Mesendoderm (in vitro differentiated cells): ENCODE measurements around the gene CHST8.

ENCODE experiments used
- DNase-seq: peaks from one replicate; pipeline ENCODE4 v3.0.0; 2013
- H2AK5ac ChIP-seq: 2 replicates; pipeline ENCODE4 v1.6.1; 2013; ENCODE audit warnings: low read length, inconsistent platforms
- H2BK120ac ChIP-seq: 2 replicates; pipeline ENCODE4 v1.6.1; 2013; ENCODE audit warnings: low read depth, mild to moderate bottlenecking, low read length, moderate library complexity, mixed read lengths
- H2BK15ac ChIP-seq: replicated peaks from 2 replicates; pipeline ENCODE4 v1.6.1; 2013; ENCODE audit warnings: low read depth, mild to moderate bottlenecking, moderate library complexity
- H2BK5ac ChIP-seq: 2 replicates; pipeline ENCODE4 v1.6.1; 2013; ENCODE audit warnings: low read length, inconsistent platforms
- H3K18ac ChIP-seq: 2 replicates; pipeline ENCODE4 v1.6.1; 2013; ENCODE audit warnings: mild to moderate bottlenecking, low read length, mixed read lengths
- H3K23ac ChIP-seq: one replicate; pipeline ENCODE4 v1.6.1; 2013; ENCODE audit warnings: low read length
- H3K27ac ChIP-seq: 2 replicates; pipeline ENCODE4 v1.5.1; 2013; ENCODE audit warnings: low read depth, mild to moderate bottlenecking, inconsistent platforms, low read length, moderate library complexity
- H3K27me3 ChIP-seq: 2 replicates; pipeline ENCODE4 v1.6.1; 2013; ENCODE audit warnings: low read length, control low read depth, mild to moderate bottlenecking, inconsistent platforms; ENCODE audit not compliant: insufficient read depth, poor library complexity
- H3K36me3 ChIP-seq: 2 replicates; pipeline ENCODE4 v1.6.1; 2013; ENCODE audit warnings: low read length, inconsistent platforms; ENCODE audit not compliant: control insufficient read depth, insufficient read depth
- H3K4ac ChIP-seq: one replicate; pipeline ENCODE4 v1.6.1; 2013; ENCODE audit warnings: low read depth, mild to moderate bottlenecking, low read length, moderate library complexity
- H3K4me1 ChIP-seq: 2 replicates; pipeline ENCODE4 v1.6.1; 2013; ENCODE audit warnings: low read depth, low read length, inconsistent platforms; ENCODE audit not compliant: control insufficient read depth
- H3K4me2 ChIP-seq: 2 replicates; pipeline ENCODE4 v1.6.1; 2013; ENCODE audit warnings: low read length
- H3K4me3 ChIP-seq: 2 replicates; pipeline ENCODE4 v1.5.1; 2013; ENCODE audit warnings: mild to moderate bottlenecking, low read length
- H3K56ac ChIP-seq: one replicate; pipeline ENCODE4 v1.6.1; 2013; ENCODE audit warnings: low read length
- H3K79me1 ChIP-seq: 2 replicates; pipeline ENCODE4 v1.6.1; 2013; ENCODE audit warnings: low read length, inconsistent platforms
- H3K79me2 ChIP-seq: 2 replicates; pipeline ENCODE4 v1.6.1; 2013; ENCODE audit warnings: mild to moderate bottlenecking, low read length; ENCODE audit not compliant: control insufficient read depth, insufficient read depth
- H3K9ac ChIP-seq: 2 replicates; pipeline ENCODE4 v1.6.1; 2013; ENCODE audit warnings: low read length, inconsistent platforms
- H4K5ac ChIP-seq: one replicate; pipeline ENCODE4 v1.6.1; 2013; ENCODE audit warnings: low read length
- H4K8ac ChIP-seq: one replicate; pipeline ENCODE4 v1.6.1; 2013; ENCODE audit warnings: low read depth, mild to moderate bottlenecking, control low read depth, low read length, moderate library complexity
- WGBS: extraction: QIAGEN DNeasy Blood & Tissue Kit; methylation state at CpG from one replicate; pipeline ENCODE4 v1.1.7; 2013; ENCODE audit warnings: low lambda C conversion rate, missing lambda C conversion rate; ENCODE audit not compliant: insufficient coverage; ENCODE audit errors: extremely low coverage; 5-methylcytosine and 5-hydroxymethylcytosine counted together

CHST8 gene

GRCh38 chr19:33688171-33688992 is 66.6 kb downstream of the CHST8 start:
- no CpG with 5 or more reads among the region's 12 CpGs for WGBS
- no peak overlapping the region for H2AK5ac ChIP-seq
- no peak overlapping the region for H3K4ac ChIP-seq
- H2BK5ac ChIP-seq = no peak overlapping the region
- H3K23ac ChIP-seq = no peak overlapping the region
- H2BK120ac ChIP-seq = no peak overlapping the region
- no peaks in the 10 kb centered on the region for H3K27me3 ChIP-seq
- H3K27ac ChIP-seq = no peak overlapping the region
- no peak overlapping the region for H2BK15ac ChIP-seq
- H3K79me2 ChIP-seq = no peaks in the 10 kb centered on the region
- H3K4me2 ChIP-seq = no peak overlapping the region
- H3K4me3 ChIP-seq = no peak overlapping the region
- H3K9ac ChIP-seq = no peak overlapping the region
- no peak overlapping the region for H3K18ac ChIP-seq
- DNase-seq = no peak
- no peak overlapping the region for H3K56ac ChIP-seq
- H4K5ac ChIP-seq = no peak overlapping the region
- H3K4me1 ChIP-seq = no peaks in the 10 kb centered on the region
- H3K79me1 ChIP-seq = no peaks in the 10 kb centered on the region
- H4K8ac ChIP-seq = no peak overlapping the region
- no peaks in the 10 kb centered on the region for H3K36me3 ChIP-seq

GRCh38 chr19:33689138-33689746 is 67.5 kb downstream of the CHST8 start:
- Histone ChIP-seq H3K27me3 (no peaks in the 10 kb centered on the region), H4K5ac (no peak overlapping the region), H3K79me2 (no peaks in the 10 kb centered on the region), H2AK5ac (no peak overlapping the region), H4K8ac (no peak overlapping the region), H3K27ac (no peak overlapping the region), H3K36me3 (no peaks in the 10 kb centered on the region), H3K79me1 (no peaks in the 10 kb centered on the region), H3K9ac (no peak overlapping the region), H2BK120ac (no peak overlapping the region), H3K4ac (no peak overlapping the region), H3K4me3 (no peak overlapping the region), H3K4me1 (no peaks in the 10 kb centered on the region), H3K4me2 (no peak overlapping the region), H2BK15ac (no peak overlapping the region), H3K56ac (no peak overlapping the region), H3K23ac (no peak overlapping the region), H2BK5ac (no peak overlapping the region), H3K18ac (no peak overlapping the region)
- no peak for DNase-seq
- no CpG with 5 or more reads among the region's 18 CpGs for WGBS

GRCh38 chr19:33689868-33690267 is 68.1 kb downstream of the CHST8 start:
- no peak for DNase-seq
- Histone ChIP-seq H2AK5ac (no peak overlapping the region), H2BK15ac (no peak overlapping the region), H3K36me3 (no peaks in the 10 kb centered on the region), H3K27ac (no peak overlapping the region), H3K56ac (no peak overlapping the region), H3K79me1 (no peaks in the 10 kb centered on the region), H3K23ac (no peak overlapping the region), H4K5ac (no peak overlapping the region), H3K79me2 (no peaks in the 10 kb centered on the region), H2BK120ac (no peak overlapping the region), H3K4me1 (no peaks in the 10 kb centered on the region), H2BK5ac (no peak overlapping the region), H3K4me3 (no peak overlapping the region), H3K4ac (no peak overlapping the region), H3K27me3 (no peaks in the 10 kb centered on the region), H3K18ac (no peak overlapping the region), H3K9ac (no peak overlapping the region), H3K4me2 (no peak overlapping the region), H4K8ac (no peak overlapping the region)
- no CpG with 5 or more reads among the region's 5 CpGs for WGBS

- Histone ChIP-seq H3K27ac (no peak overlapping the region), H3K79me2 (no peaks in the 10 kb centered on the region), H2BK5ac (no peak overlapping the region), H3K4me1 (no peaks in the 10 kb centered on the region), H2AK5ac (no peak overlapping the region), H3K4ac (no peak overlapping the region), H3K4me3 (no peak overlapping the region), H2BK15ac (no peak overlapping the region), H3K36me3 (no peaks in the 10 kb centered on the region), H4K8ac (no peak overlapping the region), H3K79me1 (no peaks in the 10 kb centered on the region), H3K9ac (no peak overlapping the region), H3K56ac (no peak overlapping the region), H3K23ac (no peak overlapping the region), H4K5ac (no peak overlapping the region), H3K4me2 (no peak overlapping the region), H2BK120ac (no peak overlapping the region), H3K18ac (no peak overlapping the region), H3K27me3 (no peaks in the 10 kb centered on the region)
- DNase-seq = peak; percentile 12
- no CpG with 5 or more reads among the region's 20 CpGs for WGBS
These were observed 68.8 kb downstream of the CHST8 start for GRCh38 chr19:33690378-33691029.

- Histone ChIP-seq H3K18ac (no peak overlapping the region), H3K27ac (no peak overlapping the region), H3K36me3 (no peaks in the 10 kb centered on the region), H3K79me1 (no peaks in the 10 kb centered on the region), H2BK120ac (no peak overlapping the region), H3K9ac (no peak overlapping the region), H3K27me3 (no peaks in the 10 kb centered on the region), H2AK5ac (no peak overlapping the region), H3K4me3 (no peak overlapping the region), H2BK15ac (no peak overlapping the region), H3K4ac (no peak overlapping the region), H4K8ac (no peak overlapping the region), H3K56ac (no peak overlapping the region), H3K79me2 (no peaks in the 10 kb centered on the region), H3K23ac (no peak overlapping the region), H2BK5ac (no peak overlapping the region), H3K4me1 (no peaks in the 10 kb centered on the region), H3K4me2 (no peak overlapping the region), H4K5ac (no peak overlapping the region)
- no CpG with 5 or more reads among the region's 12 CpGs for WGBS
- no peak for DNase-seq
These were observed 69.3 kb downstream of the CHST8 start for GRCh38 chr19:33691030-33691427.
